IMR-90 (cell line): ENCODE measurements around the gene TRUB2.

Experiments used
- BHLHE40 ChIP-seq: fragments of 150-350 bp; IDR thresholded peaks from 2 replicates; pipeline ENCODE4 v1.6.1; 2016; ENCODE audit warnings: mild to moderate bottlenecking, low read depth, low read length
- CEBPB ChIP-seq: IDR thresholded peaks from 2 replicates; pipeline ENCODE4 v1.6.1; 2012; ENCODE audit warnings: low read depth, low read length, improper control_type of control experiment
- CTCF ChIP-seq: conservative IDR thresholded peaks from 2 replicates; pipeline ENCODE4 v1.5.1; 2012; ENCODE audit warnings: mild to moderate bottlenecking, low read depth, low read length, improper control_type of control experiment
- MAFK ChIP-seq: IDR thresholded peaks from 2 replicates; pipeline ENCODE4 v1.6.1; 2012; ENCODE audit warnings: low read depth, low read length, improper control_type of control experiment
- MAZ ChIP-seq: IDR thresholded peaks from 2 replicates; pipeline ENCODE4 v1.6.1; 2012; ENCODE audit warnings: low read depth, mild to moderate bottlenecking, low read length, improper control_type of control experiment, moderate library complexity, borderline replicate concordance
- POLR2A ChIP-seq: IDR thresholded peaks from 2 replicates; pipeline ENCODE4 v1.6.1; 2012; ENCODE audit warnings: mild to moderate bottlenecking, low read depth, low read length
- RAD21 ChIP-seq: IDR thresholded peaks from 2 replicates; pipeline ENCODE4 v1.6.1; 2012; ENCODE audit warnings: low read length, improper control_type of control experiment
- RFX5 ChIP-seq: IDR thresholded peaks from 2 replicates; pipeline ENCODE4 v1.8.0; 2012; ENCODE audit warnings: low read depth, mild to moderate bottlenecking, low read length, moderate library complexity

GRCh38 chr9:128322404-128323211, at the start of gene TRUB2, which contains the start of gene COQ4:
- TF ChIP-seq RAD21: no peak
- TF ChIP-seq CTCF: no peak
- TF ChIP-seq MAZ: peak; percentile 69
- TF ChIP-seq MAFK: peak; percentile 11; the same call in 1 of the 2 replicates
- no peak for TF ChIP-seq CEBPB
- TF ChIP-seq RFX5: no peak
- no peak for TF ChIP-seq BHLHE40
- peak; percentile 26 for TF ChIP-seq POLR2A
